Endothelial cell of umbilical vein (primary cell): ENCODE results near the gene MARK4.

Experiments used
- CTCF ChIP-seq, 2 donors: IDR thresholded peaks; 1 replicate in 1 of 2; 2 replicates in 1 of 2; pipeline ENCODE4 v1.5.1; 2011; ENCODE audit warnings: low read length in 2 of 2, mild to moderate bottlenecking in 2 of 2, moderate library complexity in 2 of 2, control low read depth in 1 of 2, inconsistent platforms in 1 of 2, low read depth in 1 of 2; ENCODE audit not compliant: insufficient read depth in 1 of 2; ENCODE audit errors: extremely low read depth in 1 of 2
- EZH2 ChIP-seq: IDR thresholded peaks from 2 replicates; pipeline ENCODE4 v1.6.1; 2012; ENCODE audit warnings: borderline replicate concordance, low read depth, mild to moderate bottlenecking, moderate library complexity, low read length, inconsistent platforms; ENCODE audit not compliant: severe bottlenecking

DNA sequence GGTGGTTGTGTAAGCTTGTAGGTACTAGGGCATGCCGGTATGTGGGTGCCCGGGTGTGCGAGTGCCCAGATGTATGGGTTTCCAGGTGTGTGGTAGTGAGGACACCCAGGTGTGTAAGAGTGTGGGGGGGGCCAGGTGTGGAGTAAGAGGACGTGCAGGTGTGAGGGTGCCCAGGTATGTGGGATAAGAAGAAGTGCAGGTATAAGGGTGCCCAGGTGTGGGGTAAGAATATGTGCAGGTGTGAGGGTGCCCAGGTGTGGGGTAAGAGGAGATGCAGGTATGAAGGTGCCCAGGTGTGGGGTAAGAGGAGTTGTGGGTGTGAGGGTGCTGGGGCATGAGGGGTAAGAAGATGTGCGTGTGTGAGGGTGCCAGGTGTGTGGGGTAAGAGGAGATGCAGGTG lies 14.3 kb downstream of the MARK4 start:
- TF ChIP-seq CTCF (IDR thresholded peaks at IDR 0.05; ENCODE audit: extremely low read depth in 1 of 2, insufficient read depth in 1 of 2, low read depth in 1 of 2, low read length in 2 of 2) (no peak), EZH2 (no peak)
